GM18498 (cell line): ENCODE results near the gene H2BK1.

Source experiments
- ATAC-seq: cut with Tn5 transposase; IDR thresholded peaks from one replicate; pipeline ENCODE4 v1.9.1; 2021; ENCODE audit warnings: mild to moderate bottlenecking, moderate library complexity; ENCODE audit not compliant: unreplicated experiment

The H2BK1 gene

DNA sequence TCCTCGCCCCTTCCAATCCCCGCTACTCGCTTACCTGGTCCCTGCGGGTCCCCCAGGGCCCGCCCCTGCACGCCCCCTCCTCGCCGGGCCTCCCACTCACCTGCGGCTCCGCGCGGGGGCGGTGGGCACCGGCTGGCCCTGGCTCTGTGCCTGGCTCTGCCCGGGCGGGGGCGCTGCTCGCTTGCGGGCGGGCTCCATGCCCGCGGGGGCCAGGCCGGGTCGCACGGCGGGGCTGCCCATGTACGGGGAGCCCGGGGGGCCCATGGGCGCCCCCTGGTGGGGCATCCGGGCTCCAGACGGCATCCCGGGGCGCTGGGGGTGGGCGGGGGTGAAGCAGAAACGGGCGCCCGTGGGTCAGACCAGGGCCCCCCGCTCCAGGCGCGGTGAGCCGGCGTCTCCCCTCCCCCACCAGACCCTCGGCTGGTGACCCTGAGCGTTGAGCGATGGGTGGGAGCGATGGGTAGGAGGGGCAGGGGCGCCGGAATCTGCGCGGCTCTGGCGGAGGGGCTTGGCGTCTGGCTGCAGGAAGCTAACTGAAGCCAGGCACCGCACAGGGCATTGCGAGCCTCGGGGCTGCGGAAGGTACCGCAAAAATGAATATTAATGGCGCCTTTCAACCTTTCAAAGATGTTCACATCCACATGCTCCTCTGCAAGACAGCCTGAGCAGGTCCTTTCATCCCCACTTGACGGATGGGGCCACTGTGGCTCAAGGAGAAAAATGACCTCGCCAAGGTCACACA is 35.2 kb upstream of the H2BK1 start:
- ATAC-seq: no peak

- ATAC-seq: no peak
These were observed 34.6 kb upstream of the H2BK1 start for GRCh38 chr7:151244841-151245346.

DNA sequence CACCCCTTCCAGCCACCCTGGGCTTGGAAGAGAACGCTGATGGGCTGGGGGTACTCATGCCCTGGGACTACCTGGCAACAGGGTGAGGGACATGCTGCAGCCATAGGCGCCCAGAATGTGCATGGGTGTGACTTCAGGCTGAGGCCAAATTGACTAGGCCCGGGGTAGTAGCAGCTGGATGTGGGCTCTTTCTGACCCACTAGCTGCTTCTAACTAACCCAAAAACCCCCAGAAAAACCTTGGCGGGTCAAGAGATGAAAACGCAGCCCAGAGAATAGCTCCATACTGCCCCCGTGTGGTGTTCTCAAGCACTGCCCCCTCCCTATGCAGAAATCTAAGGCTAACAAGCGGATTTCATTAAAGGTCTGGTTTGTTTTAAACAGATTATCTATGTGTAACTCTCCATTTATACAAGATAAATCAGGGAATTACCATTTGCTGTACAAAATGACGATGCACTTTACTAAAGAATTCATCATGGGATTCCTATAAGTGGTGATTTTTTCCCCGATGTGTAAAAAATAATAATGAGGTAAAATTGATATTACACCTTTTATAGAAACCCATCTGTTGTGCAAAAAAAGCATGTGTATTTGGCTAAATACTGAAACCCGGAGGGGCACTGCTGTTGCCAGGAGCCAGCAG is 34.0 kb upstream of the H2BK1 start:
- ATAC-seq: no peak

DNA sequence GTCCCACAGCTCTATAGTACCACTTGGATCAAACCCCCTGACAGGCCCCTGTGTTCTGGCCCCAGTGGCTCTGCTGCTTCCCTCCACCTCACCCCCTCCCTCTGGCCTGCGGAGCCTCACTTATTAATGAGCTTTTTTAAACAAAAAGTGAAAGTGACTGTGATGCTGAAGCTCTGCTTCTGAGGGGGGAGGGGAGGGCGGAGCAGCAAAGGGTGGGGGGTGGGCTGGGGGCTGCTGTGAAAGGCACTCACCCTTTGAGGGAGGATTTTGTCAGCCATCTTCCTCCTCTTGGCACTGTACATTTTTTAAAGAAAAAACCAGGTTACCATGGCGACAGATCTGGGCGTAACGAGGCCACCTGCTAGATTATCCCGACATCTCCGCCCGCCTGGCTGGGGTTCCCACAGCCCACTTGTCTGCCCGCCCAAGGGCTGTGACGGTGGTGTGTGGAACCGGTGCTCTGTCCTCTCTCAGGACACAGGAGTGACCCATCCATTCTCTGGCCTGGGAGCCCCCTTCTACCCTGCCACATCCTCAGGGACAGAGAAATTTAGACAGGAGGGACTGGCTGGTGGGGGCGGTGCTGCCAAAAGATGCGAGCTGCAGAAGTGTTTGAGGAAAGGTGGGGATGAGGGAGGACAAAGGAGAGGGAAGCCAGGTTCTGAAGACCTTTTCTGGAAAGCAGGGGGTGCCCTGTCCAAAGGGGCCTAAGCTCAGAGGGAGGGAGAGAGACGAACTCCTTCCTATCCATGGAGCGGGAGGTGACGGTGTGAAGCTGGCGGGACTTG is 33.3 kb upstream of the H2BK1 start:
- ATAC-seq: no peak

GRCh38 chr7:151243045-151243349 is 32.7 kb upstream of the H2BK1 start:
- no peak for ATAC-seq

GRCh38 chr7:151242159-151243044 is 32.1 kb upstream of the H2BK1 start:
- ATAC-seq: no peak

GRCh38 chr7:151241755-151242096 is 31.4 kb upstream of the H2BK1 start:
- ATAC-seq: no peak

DNA sequence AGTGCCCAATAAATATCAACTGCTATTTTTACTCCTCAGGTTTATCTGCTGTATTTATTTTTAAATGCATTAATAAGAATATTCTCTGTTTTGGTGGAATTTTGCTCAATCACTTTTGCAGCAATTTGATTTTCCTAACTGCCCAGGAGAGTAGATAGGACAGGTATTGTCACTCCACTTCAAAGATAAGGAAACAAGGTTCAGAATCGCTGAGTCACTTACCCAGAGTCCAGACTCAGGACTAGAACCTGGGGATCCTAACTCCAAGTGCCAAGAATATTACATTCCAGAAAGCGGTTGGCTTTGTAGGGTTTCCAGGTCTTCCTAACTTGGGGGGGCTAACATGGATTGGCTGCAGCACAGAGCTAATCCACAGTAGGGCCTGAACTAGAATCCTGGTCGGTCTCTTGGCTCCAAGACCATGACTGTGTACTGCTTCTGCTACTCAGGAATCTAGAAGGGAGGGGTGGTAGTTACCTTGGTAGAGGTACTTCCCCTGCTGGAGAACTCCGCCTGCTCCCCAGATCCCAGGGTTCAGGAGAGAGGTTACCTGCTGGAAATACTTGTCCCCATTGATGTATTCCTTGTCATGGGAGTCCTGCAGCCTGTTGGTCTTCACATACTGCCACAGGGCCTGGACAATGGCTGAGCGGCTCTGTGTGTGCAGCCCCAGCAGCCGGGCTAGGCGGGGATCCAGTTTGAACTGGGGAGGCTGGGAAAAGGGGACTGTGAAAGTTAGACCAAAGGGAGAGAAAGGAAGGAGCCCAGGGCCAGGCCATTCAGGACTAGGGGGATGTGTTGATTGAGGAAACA is 30.9 kb upstream of the H2BK1 start:
- ATAC-seq: no peak

GRCh38 chr7:151240536-151240935 is 30.2 kb upstream of the H2BK1 start:
- no peak for ATAC-seq

DNA sequence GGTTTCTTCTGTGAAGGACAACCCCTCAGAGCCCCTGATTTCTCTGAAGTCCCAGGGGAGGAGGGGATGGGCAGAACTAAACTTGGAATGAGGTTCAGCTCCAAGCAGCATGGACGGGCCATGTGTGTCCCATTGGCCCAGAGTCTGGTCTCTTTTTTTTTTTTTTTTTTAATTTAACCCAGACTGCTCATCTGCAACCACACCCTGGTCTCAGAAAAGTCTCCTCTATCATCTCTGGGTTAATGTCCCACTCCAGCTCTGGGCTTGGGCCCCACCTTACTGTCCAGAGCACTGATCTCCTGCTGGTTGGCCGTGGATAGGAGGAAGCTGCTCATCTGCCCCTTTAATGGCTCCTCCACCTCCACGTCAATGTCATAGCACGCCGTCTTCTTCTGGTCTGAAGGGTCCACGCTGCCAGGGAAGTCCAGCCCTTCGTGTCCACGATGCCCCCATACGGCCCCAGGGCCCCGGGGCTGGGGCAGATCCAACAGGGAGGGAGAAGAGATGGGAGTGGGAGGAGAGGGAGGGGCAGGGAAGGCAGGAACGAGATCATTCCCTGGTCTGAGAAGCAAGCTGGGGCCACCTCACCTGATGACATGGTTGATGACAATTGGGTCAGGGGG is 29.7 kb upstream of the H2BK1 start:
- no peak for ATAC-seq

DNA sequence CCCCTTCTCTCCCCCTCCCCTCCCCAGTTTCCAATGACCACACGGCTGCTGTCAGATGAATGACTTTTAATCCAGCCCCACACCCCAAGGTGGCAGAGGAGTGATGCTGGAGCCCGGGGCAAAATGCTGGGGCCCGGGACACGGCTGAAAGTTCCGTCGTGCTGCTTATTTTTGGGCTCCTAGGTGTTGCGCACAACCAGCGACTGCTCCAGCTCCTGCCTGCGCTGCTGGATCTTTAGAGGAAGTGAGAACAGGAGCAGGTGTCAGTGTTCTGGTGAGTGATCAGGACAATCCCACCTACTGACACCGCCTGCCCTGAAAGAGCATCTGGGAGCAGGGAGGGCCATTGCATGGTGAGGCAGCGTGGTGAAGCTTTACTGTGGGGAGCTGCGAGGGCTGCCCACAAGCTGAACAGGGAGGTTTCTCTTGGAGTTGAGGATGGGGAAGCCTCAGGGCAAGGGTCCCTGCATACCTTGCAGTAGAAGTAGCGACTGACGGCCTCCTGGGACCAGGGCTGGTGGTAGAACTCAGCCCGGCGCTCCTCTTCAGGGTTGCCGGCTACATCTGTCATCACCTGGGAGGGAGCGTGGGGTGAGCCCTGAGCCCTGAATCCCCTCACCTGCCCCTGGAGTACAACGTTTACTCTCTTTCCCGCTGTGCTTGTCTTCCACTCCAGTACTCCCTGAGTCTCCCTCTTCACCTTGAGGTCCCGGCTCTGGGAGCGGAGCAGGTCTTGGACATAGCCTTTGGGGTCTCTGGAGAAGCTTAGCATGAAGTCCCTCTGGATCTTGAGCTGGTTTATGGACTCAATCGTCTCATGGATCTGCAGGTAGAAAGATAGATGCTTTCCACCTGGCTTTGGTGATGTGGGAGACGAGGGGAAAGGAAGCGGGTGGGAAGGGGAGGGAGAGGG is 28.9 kb upstream of the H2BK1 start:
- ATAC-seq: no peak

DNA sequence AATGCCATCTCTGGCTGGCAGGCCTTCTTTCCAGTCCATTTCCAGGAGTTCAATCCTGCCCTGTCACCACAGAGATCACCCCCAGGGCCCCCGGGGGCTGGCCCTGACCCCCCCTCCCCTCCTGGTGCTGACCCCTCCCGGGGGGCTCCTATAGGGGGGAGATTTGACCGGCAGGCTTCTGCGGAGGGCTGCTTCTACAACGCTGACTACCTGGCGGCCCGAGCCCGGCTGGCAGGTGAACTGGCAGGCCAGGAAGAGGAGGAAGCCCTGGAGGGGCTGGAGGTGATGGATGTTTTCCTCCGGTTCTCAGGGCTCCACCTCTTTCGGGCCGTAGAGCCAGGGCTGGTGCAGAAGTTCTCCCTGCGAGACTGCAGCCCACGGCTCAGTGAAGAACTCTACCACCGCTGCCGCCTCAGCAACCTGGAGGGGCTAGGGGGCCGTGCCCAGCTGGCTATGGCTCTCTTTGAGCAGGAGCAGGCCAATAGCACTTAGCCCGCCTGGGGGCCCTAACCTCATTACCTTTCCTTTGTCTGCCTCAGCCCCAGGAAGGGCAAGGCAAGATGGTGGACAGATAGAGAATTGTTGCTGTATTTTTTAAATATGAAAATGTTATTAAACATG is 28.0 kb upstream of the H2BK1 start:
- ATAC-seq: no peak

- no peak for ATAC-seq
These were observed 27.2 kb upstream of the H2BK1 start for GRCh38 chr7:151237244-151238189.

GRCh38 chr7:151236406-151236805 is 26.1 kb upstream of the H2BK1 start:
- no peak for ATAC-seq

- no peak for ATAC-seq
These were observed 25.0 kb upstream of the H2BK1 start for GRCh38 chr7:151235091-151235787.

GRCh38 chr7:151233804-151234203 is 23.5 kb upstream of the H2BK1 start:
- no peak for ATAC-seq
